Neural cell (in vitro differentiated cells): ENCODE data around the gene DRD2. TPM values are rescaled to one million over a fixed set of nuclear protein-coding genes. Genes with fewer than 3 reads are reported as not detected.

Experiments used
- H2AFZ ChIP-seq: fragments of 200-600, 300-800 bp; sonication (generic), shearing (Covaris generic); 2 replicates; pipeline ENCODE4 v1.6.0; 2014; ENCODE audit warnings: low read depth, mild to moderate bottlenecking, antibody characterized with exemption, low read length, moderate library complexity
- H3F3A ChIP-seq: fragments of 200-600 bp; shearing (Covaris generic); 2 replicates; pipeline ENCODE4 v1.6.1; 2016; ENCODE audit warnings: mild to moderate bottlenecking, moderate library complexity, mixed read lengths, antibody characterized with exemption, low read length; ENCODE audit not compliant: insufficient read depth, poor library complexity, severe bottlenecking
- H3K27ac ChIP-seq: fragments of 200-600, 300-800 bp; sonication (generic), shearing (Covaris generic); 2 replicates; pipeline ENCODE4 v1.5.1; 2014; ENCODE audit warnings: mild to moderate bottlenecking, low read length, moderate library complexity
- H3K27me3 ChIP-seq: fragments of 300-800, 200-600 bp; sonication (generic), shearing (Covaris generic); 2 replicates; pipeline ENCODE4 v1.6.0; 2014; ENCODE audit warnings: mild to moderate bottlenecking, low read depth, low read length, moderate library complexity; ENCODE audit not compliant: insufficient read depth
- H3K36me3 ChIP-seq: fragments of 300-800, 200-600 bp; sonication (generic), shearing (Covaris generic); 2 replicates; pipeline ENCODE4 v1.5.1; 2014; ENCODE audit warnings: mild to moderate bottlenecking, antibody characterized with exemption, low read length, moderate library complexity; ENCODE audit not compliant: insufficient read depth
- H3K4me2 ChIP-seq: fragments of 300-800, 200-600 bp; sonication (generic), shearing (Covaris generic); 2 replicates; pipeline ENCODE4 v1.6.0; 2014; ENCODE audit warnings: mild to moderate bottlenecking, low read length
- H3K4me3 ChIP-seq: fragments of 300-800, 200-600 bp; sonication (generic), shearing (Covaris generic); 2 replicates; pipeline ENCODE4 v1.5.1; 2014; ENCODE audit warnings: mild to moderate bottlenecking, low read length, moderate library complexity
- H3K79me2 ChIP-seq: fragments of 200-600 bp; shearing (Covaris generic); replicated peaks from 2 replicates; pipeline ENCODE4 v1.6.0; 2014; ENCODE audit warnings: mild to moderate bottlenecking, low read length, moderate library complexity; ENCODE audit not compliant: insufficient read depth
- H3K9ac ChIP-seq: fragments of 300-800, 200-600 bp; sonication (generic), shearing (Covaris generic); 2 replicates; pipeline ENCODE4 v1.6.1; 2016; ENCODE audit warnings: mild to moderate bottlenecking, low read length, mixed read lengths
- H3K9me2 ChIP-seq: fragments of 200-600 bp; shearing (Covaris generic); 2 replicates; pipeline ENCODE4 v1.6.1; 2016; ENCODE audit warnings: mild to moderate bottlenecking, low read length, mixed read lengths; ENCODE audit not compliant: insufficient read depth
- H3K9me3 ChIP-seq: fragments of 200-600, 300-800 bp; sonication (generic), shearing (Covaris generic); 2 replicates; pipeline ENCODE4 v1.6.1; 2016; ENCODE audit warnings: mild to moderate bottlenecking, mixed run types, low read length, moderate library complexity, mixed read lengths
- H4K20me1 ChIP-seq: fragments of 200-600 bp; shearing (Covaris generic); 2 replicates; pipeline ENCODE4 v1.6.1; 2016; ENCODE audit warnings: mild to moderate bottlenecking, mixed run types; ENCODE audit not compliant: insufficient read depth
- EP300 ChIP-seq: fragments of 450-650 bp; conservative IDR thresholded peaks from 2 replicates; pipeline ENCODE4 v1.6.1; 2014; ENCODE audit warnings: antibody characterized with exemption, mild to moderate bottlenecking, moderate library complexity; ENCODE audit not compliant: poor library complexity, severe bottlenecking
- EZH2 ChIP-seq: fragments of 200-600, 300-800 bp; shearing (Covaris generic), sonication (generic); IDR thresholded peaks from 2 replicates; pipeline ENCODE4 v1.6.1; 2014; ENCODE audit warnings: antibody characterized with exemption, low read length, borderline replicate concordance, mild to moderate bottlenecking; ENCODE audit not compliant: insufficient read depth, poor library complexity, severe bottlenecking
- MXI1 ChIP-seq: fragments of 450-650 bp; conservative IDR thresholded peaks from 2 replicates; pipeline ENCODE4 v1.6.1; 2014; ENCODE audit warnings: antibody characterized with exemption, mild to moderate bottlenecking; ENCODE audit not compliant: poor library complexity, severe bottlenecking
- POLR2AphosphoS5 ChIP-seq: IDR thresholded peaks from 2 replicates; pipeline ENCODE4 v1.6.1; 2012
- RAD21 ChIP-seq: fragments of 450-650 bp; conservative IDR thresholded peaks from 2 replicates; pipeline ENCODE4 v1.6.1; 2014; ENCODE audit warnings: antibody characterized with exemption, mild to moderate bottlenecking, moderate library complexity
- REST ChIP-seq: IDR thresholded peaks from 2 replicates; pipeline ENCODE4 v1.6.1; 2012; ENCODE audit warnings: borderline replicate concordance
- SMC3 ChIP-seq: fragments of 450-650 bp; conservative IDR thresholded peaks from 2 replicates; pipeline ENCODE4 v1.6.1; 2014; ENCODE audit warnings: antibody characterized with exemption, mild to moderate bottlenecking, moderate library complexity; ENCODE audit not compliant: poor library complexity
- TAF1 ChIP-seq: IDR thresholded peaks from 2 replicates; pipeline ENCODE4 v1.6.1; 2012; ENCODE audit warnings: low read depth
- polyA plus RNA-seq: library from polyadenylated mRNA; depleted of rRNA; stranded (reverse); fragments of >200 nt; gene quantifications from 2 replicates; pipeline ENCODE4 v1.2.3, GENCODE V29; 2014
- TF ChIP-seq, protein P1 (sequence below): fragments of 450-650 bp; IDR thresholded peaks from 2 replicates; pipeline ENCODE4 v1.5.1; 2014; ENCODE audit warnings: antibody characterized with exemption, mild to moderate bottlenecking, moderate library complexity; ENCODE audit not compliant: poor library complexity, severe bottlenecking

The DRD2 gene
- polyA plus RNA-seq, 1 donor from 2014 or later, result 0.24 TPM

- H3K27ac ChIP-seq, result no peak overlapping the region
- H3K27me3 ChIP-seq, result no peaks in the 10 kb centered on the region
- H2AFZ ChIP-seq, result no peak overlapping the region
Observed at GRCh38 chr11:113505541-113506375, 30.6 kb upstream of the DRD2 start.

GRCh38 chr11:113505046-113505445, 29.8 kb upstream of the DRD2 start:
- Histone ChIP-seq H3K9me2 (no peaks in the 10 kb centered on the region), H4K20me1 (no peaks in the 10 kb centered on the region), H3F3A (no peaks in the 10 kb centered on the region), H3K36me3 (no peaks in the 10 kb centered on the region), H2AFZ (no peak overlapping the region), H3K27ac (no peak overlapping the region), H3K9ac (no peak overlapping the region), H3K79me2 (no peaks in the 10 kb centered on the region), H3K27me3 (no peaks in the 10 kb centered on the region), H3K4me2 (no peak overlapping the region), H3K9me3 (no peaks in the 10 kb centered on the region), H3K4me3 (no peak overlapping the region)
- TF ChIP-seq, protein P1, sequence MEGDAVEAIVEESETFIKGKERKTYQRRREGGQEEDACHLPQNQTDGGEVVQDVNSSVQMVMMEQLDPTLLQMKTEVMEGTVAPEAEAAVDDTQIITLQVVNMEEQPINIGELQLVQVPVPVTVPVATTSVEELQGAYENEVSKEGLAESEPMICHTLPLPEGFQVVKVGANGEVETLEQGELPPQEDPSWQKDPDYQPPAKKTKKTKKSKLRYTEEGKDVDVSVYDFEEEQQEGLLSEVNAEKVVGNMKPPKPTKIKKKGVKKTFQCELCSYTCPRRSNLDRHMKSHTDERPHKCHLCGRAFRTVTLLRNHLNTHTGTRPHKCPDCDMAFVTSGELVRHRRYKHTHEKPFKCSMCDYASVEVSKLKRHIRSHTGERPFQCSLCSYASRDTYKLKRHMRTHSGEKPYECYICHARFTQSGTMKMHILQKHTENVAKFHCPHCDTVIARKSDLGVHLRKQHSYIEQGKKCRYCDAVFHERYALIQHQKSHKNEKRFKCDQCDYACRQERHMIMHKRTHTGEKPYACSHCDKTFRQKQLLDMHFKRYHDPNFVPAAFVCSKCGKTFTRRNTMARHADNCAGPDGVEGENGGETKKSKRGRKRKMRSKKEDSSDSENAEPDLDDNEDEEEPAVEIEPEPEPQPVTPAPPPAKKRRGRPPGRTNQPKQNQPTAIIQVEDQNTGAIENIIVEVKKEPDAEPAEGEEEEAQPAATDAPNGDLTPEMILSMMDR, result no peak
- TF ChIP-seq REST, result no peak
- no peak for TF ChIP-seq MXI1
- no peak for TF ChIP-seq EP300
- no peak for TF ChIP-seq EZH2
- no peak for TF ChIP-seq POLR2AphosphoS5

More at GRCh38 chr11:113505541-113506375, 30.6 kb upstream of the DRD2 start:
- H3K4me3 ChIP-seq, result no peak overlapping the region
- no peaks in the 10 kb centered on the region for H4K20me1 ChIP-seq
- H3K4me2 ChIP-seq, result no peak overlapping the region
- no peak overlapping the region for H3K9ac ChIP-seq
- H3K36me3 ChIP-seq, result no peaks in the 10 kb centered on the region
- TF ChIP-seq RAD21 (no peak), SMC3 (no peak), REST (no peak), MXI1 (no peak), TAF1 (no peak), EP300 (no peak), EZH2 (no peak), POLR2AphosphoS5 (no peak)
- TF ChIP-seq, protein P1, result no peak
- H3K9me2 ChIP-seq, result no peaks in the 10 kb centered on the region
- H3K79me2 ChIP-seq, result no peaks in the 10 kb centered on the region
- H3F3A ChIP-seq, result no peaks in the 10 kb centered on the region
- no peaks in the 10 kb centered on the region for H3K9me3 ChIP-seq
